Uterus (tissue), 4 donors: ENCODE results near the gene TRIP6. TPM values are rescaled to one million over a fixed set of nuclear protein-coding genes. Genes with fewer than 3 reads are reported as not detected.

ENCODE experiments used
- DNase-seq, 2 donors: peaks; one replicate each; pipeline ENCODE4 v3.0.0-alpha.2; 2019 to 2020
- H3K27ac ChIP-seq, 2 donors: fragments of 200-600 bp; sonication (generic); 1 replicate in 1 of 2; 2 replicates in 1 of 2; pipeline ENCODE4 v1.5.1; 2016 to 2018
- H3K27me3 ChIP-seq, 2 donors: fragments of 200-600 bp; sonication (generic); one replicate each; pipeline ENCODE4 v1.5.1; 2018 to 2019; ENCODE audit warnings: control low read depth in 1 of 2
- H3K36me3 ChIP-seq, 2 donors: fragments of 200-600 bp; sonication (generic); one replicate each; pipeline ENCODE4 v1.5.1; 2019; ENCODE audit warnings: control low read depth in 1 of 2
- H3K4me1 ChIP-seq, 2 donors: fragments of 200-600 bp; sonication (generic); one replicate each; pipeline ENCODE4 v1.5.1; 2018 to 2019; ENCODE audit warnings: control low read depth in 1 of 2
- H3K4me3 ChIP-seq, 2 donors: fragments of 200-600 bp; sonication (generic); 1 replicate in 1 of 2; 2 replicates in 1 of 2; pipeline ENCODE4 v1.5.1; 2018 to 2019; ENCODE audit warnings: mild to moderate bottlenecking in 1 of 2
- H3K9me3 ChIP-seq, 2 donors: fragments of 200-600 bp; sonication (generic); one replicate each; pipeline ENCODE4 v1.5.1; 2019; ENCODE audit warnings: control low read depth in 1 of 2
- POLR2A ChIP-seq, 2 donors: fragments of 450-650 bp; IDR thresholded peaks; one replicate each; pipeline ENCODE4 v1.6.1; 2016; ENCODE audit warnings: antibody characterized with exemption in 2 of 2, mild to moderate bottlenecking in 1 of 2, moderate library complexity in 1 of 2
- intact Hi-C: fragments of 100-400 bp; cut with DNase I; formaldehyde crosslinking; loops from one replicate; pipeline ENCODE4 v1.15.1; 2023; ENCODE audit warnings: low total_unique reads
- total RNA-seq, 4 donors: library from RNA; depleted of rRNA in 3 of 4; stranded (reverse); fragments of >200 nt in 3 of 4; gene quantifications; one replicate each; pipeline versions ENCODE4 v1.1.0 to v1.2.4, GENCODE V29; 2014 to 2023
- TF ChIP-seq, protein P1 (sequence below), 4 experiments: fragments of 200-600 bp in 2 of 4; fragments of 450-650 bp in 2 of 4; sonication (generic) in 2 of 4; IDR thresholded peaks; one replicate each; pipeline ENCODE4 v1.5.1; 2016 to 2019; ENCODE audit warnings: antibody characterized with exemption in 4 of 4, mild to moderate bottlenecking in 2 of 4, moderate library complexity in 1 of 4
- donor health status: DM: yes; HTN: yes; CAD: no.

Gene TRIP6
- total RNA-seq, 4 donors from 2014 or later, result 26.2 to 105 (median 61.6) TPM

DNA sequence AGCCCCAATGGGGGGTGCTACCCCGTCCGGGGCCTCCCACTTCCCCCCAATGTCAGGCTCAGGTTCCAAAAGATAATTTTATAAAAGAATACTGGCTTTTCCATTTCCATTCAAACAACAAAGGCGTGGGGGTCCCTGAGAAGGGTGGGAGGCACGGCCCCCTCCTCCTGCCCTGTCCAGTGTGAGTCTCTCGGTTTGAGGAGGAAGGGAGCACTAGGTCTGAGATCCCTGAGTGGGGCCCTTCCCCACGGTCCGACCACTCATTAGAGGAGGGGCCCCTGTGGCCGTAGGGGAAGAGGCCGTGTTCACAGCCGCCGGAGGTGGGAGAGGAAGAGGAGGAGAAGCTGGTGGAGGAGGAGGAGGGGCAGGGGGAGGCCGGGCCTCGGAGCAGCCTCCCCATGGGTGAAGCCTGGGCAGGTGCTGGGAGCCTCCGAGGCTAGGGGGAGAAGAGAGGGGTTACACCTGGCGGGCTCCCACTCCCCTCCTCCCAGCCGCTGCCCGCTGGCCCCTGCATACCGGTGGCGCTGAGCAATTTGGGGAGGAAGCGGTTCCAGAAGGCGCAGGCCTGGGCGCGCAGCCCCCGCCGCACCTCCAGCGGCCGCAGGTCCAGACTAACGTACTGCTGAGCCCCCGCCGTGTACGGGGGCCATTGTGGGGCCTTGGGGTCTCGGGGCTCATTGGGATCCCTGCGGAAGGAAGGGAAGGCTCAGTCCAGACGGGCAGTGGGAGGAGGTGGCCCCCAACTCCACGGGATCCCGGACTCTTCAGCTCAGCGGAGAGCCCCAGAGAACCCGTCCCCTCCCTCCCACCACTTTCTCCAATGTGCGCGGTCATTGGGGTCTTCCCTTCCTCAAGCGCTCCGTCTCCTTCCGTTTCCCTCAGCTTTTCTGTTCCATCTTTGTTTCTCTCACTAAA lies 23.7 kb downstream of the TRIP6 start:
- Histone ChIP-seq H3K4me1 (peaks cover 0 to 24% of the 10 kb centered on the region in 2 donors), H3K36me3 (no peaks in the 10 kb centered on the region), H3K27me3 (peaks cover 0 to under 1% of the 10 kb centered on the region in 2 donors), H3K4me3 (peak overlapping the region; percentile 71 to 76), H3K9me3 (no peaks in the 10 kb centered on the region), H3K27ac (peak overlapping the region; percentile 89 to 92)
- peak in 1 of 2 donors; percentile 39 for DNase-seq
- intact Hi-C loops, result no loop called here
- TF ChIP-seq POLR2A (IDR thresholded peaks at IDR 0.05), result no peak
- TF ChIP-seq, protein P1, sequence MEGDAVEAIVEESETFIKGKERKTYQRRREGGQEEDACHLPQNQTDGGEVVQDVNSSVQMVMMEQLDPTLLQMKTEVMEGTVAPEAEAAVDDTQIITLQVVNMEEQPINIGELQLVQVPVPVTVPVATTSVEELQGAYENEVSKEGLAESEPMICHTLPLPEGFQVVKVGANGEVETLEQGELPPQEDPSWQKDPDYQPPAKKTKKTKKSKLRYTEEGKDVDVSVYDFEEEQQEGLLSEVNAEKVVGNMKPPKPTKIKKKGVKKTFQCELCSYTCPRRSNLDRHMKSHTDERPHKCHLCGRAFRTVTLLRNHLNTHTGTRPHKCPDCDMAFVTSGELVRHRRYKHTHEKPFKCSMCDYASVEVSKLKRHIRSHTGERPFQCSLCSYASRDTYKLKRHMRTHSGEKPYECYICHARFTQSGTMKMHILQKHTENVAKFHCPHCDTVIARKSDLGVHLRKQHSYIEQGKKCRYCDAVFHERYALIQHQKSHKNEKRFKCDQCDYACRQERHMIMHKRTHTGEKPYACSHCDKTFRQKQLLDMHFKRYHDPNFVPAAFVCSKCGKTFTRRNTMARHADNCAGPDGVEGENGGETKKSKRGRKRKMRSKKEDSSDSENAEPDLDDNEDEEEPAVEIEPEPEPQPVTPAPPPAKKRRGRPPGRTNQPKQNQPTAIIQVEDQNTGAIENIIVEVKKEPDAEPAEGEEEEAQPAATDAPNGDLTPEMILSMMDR (IDR thresholded peaks at IDR 0.05), result no peak

DNA sequence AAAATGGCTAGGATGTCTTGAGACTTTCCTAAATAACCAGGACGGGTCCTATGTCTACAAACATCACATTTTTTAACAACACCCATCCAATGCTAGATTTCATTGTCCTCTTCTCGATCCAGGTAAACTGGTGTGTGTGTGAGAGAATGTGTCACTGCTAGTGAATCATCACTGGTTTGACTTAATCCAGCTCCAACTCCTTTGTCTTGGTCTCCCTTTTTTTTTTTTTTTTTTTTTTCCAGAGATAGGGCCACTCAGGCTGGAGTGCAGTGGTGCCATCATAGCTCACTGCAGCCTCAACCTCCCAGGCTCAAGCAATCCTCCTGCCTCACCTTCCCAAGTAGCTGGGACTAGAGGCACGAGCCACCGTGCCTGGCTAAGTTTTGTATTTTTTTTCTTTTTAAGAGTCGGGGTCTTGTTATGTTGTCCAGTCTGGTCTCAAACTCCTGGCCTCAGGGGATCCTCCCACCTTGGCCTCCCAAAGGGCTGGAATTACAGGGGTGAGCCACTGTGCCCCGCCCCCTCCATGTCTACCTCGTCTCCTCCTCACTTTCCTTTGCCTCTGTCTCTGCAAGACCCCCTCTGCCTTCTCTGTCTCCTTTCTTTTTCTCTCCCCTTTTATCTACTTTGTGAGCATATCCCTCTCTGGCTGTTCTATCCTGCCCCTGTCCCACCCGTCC lies 24.5 kb downstream of the TRIP6 start:
- no peaks in the 10 kb centered on the region for H3K9me3 ChIP-seq
- no peaks in the 10 kb centered on the region for H3K36me3 ChIP-seq
- H3K27ac ChIP-seq, result peak overlapping the region; percentile 89 to 92
- DNase-seq, result no peak
- intact Hi-C loops, result no loop called here
- H3K4me3 ChIP-seq, result no peak overlapping the region
- peaks cover 0 to 32% of the 10 kb centered on the region in 2 donors for H3K4me1 ChIP-seq
- peaks cover 0 to 8% of the 10 kb centered on the region in 2 donors for H3K27me3 ChIP-seq
- TF ChIP-seq, protein P1 (IDR thresholded peaks at IDR 0.05), result no peak
- TF ChIP-seq POLR2A (IDR thresholded peaks at IDR 0.05), result no peak

DNA sequence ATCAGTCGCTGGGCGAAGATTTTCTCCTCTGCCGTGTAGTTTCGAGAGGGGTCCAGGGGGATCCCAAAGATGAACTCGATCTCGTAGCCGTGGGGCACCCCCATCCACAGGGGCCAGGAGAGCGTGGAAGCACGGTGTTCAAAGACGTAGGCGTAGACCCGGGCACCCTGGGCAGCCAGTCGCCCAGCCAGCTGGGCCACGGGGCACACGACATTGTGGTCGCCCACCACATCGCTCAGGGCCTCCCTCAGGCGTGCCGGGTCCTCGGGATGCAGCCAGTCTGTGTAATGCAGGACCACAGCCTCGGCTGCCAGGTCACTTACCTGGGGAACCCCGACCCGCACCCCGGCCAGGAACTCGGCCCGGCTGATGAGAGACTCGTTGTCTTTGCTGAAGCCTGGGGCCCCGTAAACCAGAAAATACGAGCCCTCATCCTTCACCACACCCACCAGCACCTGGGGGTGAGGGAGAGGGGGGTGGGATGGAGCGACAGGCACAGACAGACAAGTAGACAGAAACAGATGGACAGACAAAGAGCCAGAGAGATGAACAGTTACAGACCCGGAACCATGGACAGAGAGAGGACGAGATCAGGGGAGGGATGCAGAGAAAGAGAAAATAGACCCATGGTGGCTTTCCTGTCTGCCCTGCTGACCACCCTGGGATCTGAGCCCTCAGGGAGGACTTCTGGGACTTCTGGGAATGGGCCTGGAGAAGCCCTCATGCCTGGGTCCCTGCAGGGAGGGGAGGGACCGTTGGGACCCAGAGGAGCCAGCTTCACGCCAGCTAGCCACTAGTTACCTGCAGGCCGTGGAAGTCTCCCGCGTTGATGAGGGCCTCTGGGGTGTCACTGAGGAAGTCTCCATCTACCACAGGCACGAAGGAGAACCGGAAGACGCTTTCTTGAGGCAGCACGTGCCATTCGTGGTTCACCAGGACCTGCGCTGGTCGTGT lies 25.5 kb downstream of the TRIP6 start:
- no peaks in the 10 kb centered on the region for H3K9me3 ChIP-seq
- TF ChIP-seq, protein P1 (IDR thresholded peaks at IDR 0.05), result no peak
- TF ChIP-seq POLR2A (IDR thresholded peaks at IDR 0.05), result no peak
- no peaks in the 10 kb centered on the region for H3K36me3 ChIP-seq
- peaks cover 0 to 30% of the 10 kb centered on the region in 2 donors for H3K4me1 ChIP-seq
- intact Hi-C loops, result no loop called here
- H3K27ac ChIP-seq, result no peak overlapping the region
- peaks cover 0 to 8% of the 10 kb centered on the region in 2 donors for H3K27me3 ChIP-seq
- H3K4me3 ChIP-seq, result no peak overlapping the region
- no peak for DNase-seq

DNA sequence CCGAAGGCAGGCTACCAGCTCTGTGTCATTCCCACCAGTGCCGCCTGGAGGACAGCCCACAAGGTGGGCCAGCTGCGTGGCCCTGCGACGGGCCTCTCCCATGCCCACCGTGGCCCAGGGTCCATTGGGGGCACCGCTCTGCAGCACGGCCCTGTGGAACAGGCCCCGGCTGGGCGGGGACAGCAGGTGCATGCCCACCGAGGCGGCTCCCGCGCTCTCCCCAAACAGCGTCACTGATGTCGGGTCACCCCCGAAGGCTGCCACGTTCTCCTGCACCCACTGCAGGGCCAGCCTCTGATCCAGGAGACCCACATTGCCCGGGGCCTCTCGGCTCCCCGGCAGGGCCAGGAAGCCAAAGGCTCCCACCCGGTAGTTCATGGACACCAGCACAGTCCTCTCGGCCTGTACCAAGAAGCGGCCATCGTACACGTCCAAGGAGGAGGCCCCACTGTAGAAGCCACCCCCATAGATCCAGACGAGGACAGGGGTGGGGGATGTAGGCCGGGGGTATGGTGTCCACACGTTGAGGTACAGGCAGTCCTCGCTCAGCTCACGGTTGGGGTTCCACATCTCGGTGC lies 26.2 kb downstream of the TRIP6 start:
- no peak for DNase-seq
- intact Hi-C loops, result no loop called here
- Histone ChIP-seq H3K4me1 (peaks cover 0 to 27% of the 10 kb centered on the region in 2 donors), H3K36me3 (no peaks in the 10 kb centered on the region), H3K9me3 (no peaks in the 10 kb centered on the region), H3K27ac (no peak overlapping the region), H3K27me3 (peaks cover 0 to 8% of the 10 kb centered on the region in 2 donors), H3K4me3 (no peak overlapping the region)
- TF ChIP-seq, protein P1 (IDR thresholded peaks at IDR 0.05), result no peak
